Stimulated activated CD4-positive, alpha-beta T cell treated with anti-CD3 and anti-CD28 coated beads, Interleukin-15, amount 100 ng/mL, for 24 hours (primary cell): Measurements from ENCODE around the gene CCND1.

Source experiments
- DNase-seq: peaks from one replicate; pipeline ENCODE4 v3.0.0-alpha.2; 2020

The CCND1 gene

DNA sequence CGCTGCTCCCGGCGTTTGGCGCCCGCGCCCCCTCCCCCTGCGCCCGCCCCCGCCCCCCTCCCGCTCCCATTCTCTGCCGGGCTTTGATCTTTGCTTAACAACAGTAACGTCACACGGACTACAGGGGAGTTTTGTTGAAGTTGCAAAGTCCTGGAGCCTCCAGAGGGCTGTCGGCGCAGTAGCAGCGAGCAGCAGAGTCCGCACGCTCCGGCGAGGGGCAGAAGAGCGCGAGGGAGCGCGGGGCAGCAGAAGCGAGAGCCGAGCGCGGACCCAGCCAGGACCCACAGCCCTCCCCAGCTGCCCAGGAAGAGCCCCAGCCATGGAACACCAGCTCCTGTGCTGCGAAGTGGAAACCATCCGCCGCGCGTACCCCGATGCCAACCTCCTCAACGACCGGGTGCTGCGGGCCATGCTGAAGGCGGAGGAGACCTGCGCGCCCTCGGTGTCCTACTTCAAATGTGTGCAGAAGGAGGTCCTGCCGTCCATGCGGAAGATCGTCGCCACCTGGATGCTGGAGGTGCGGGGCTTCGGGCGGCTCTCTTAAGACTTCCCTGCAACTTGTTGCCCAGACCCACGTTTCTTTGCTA, at the start of gene CCND1:
TSS of gene CCND1 (plus strand) at position 162 of the 587 bp plus-strand sequence. CDS start at position 320, 158 bp downstream.
- DNase-seq, result peak; percentile 58

- DNase-seq, result no peak
Measured at GRCh38 chr11:69592986-69593650, 47.8 kb upstream of the CCND1 start.

DNA sequence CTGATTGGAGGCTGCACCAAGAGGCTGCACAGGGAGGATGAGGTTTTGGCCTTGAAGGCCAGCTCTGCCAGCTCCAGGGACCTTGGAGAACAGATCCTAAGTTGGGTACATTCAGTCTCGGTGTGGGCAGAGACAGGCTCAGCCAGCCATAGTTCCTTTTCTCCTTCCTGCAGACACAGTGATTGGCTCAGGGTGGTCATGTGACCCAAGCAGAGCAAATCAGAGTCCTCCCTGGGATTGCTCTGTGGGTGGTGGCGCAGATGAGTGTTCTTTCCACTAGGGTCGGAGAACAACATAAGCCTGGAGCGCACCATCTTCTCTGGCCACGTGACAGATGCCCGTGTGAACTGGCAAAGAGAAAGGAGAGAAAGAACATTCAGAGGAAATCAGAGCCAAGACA, 47.1 kb upstream of the CCND1 start:
- DNase-seq, result no peak

DNA sequence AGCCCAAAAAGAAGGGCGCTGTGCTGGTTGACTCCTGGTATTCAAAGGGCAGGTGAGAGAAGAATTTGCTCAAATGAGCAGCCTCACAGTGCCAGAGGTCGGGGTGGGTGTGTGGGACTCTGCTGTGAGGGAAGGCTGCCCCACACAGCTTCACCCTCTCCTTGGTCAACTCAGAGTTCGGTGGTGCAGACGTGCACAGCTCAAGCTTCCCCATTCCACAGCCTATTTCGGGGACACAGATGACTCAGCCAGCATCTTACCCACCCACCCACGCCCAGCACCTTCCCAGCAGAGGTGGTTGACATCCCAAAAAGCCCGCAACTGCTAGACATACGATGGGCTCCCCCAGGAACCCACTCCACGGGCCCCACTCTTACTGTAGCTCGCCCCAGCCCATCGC, 46.5 kb upstream of the CCND1 start:
- DNase-seq, result no peak

GRCh38 chr11:69595805-69596665, 44.9 kb upstream of the CCND1 start:
- DNase-seq, result no peak

GRCh38 chr11:69598147-69598546, 42.8 kb upstream of the CCND1 start:
- peak; percentile 9 for DNase-seq

- DNase-seq, result no peak
Measured at GRCh38 chr11:69599502-69599901, 41.5 kb upstream of the CCND1 start.

DNA sequence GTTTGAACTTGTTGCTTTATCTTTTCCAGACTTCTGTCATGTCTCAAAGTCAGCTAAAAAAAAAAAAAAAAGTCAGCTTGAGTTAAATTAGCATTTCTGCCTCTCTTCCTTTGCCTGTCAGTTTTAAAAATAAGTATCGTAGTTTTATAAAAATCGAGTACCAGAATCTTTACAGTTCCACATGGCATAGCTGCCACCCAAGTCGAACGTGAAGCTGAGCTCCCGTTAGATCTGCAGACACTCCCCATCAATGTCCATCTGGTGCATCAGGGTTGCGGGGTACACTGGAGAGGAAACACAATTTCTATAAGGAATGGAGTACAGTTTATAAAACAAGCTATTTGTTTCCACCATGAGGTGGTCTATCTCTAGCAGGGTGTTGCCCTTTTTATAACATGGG, 41.0 kb upstream of the CCND1 start:
- DNase-seq, result no peak

DNA sequence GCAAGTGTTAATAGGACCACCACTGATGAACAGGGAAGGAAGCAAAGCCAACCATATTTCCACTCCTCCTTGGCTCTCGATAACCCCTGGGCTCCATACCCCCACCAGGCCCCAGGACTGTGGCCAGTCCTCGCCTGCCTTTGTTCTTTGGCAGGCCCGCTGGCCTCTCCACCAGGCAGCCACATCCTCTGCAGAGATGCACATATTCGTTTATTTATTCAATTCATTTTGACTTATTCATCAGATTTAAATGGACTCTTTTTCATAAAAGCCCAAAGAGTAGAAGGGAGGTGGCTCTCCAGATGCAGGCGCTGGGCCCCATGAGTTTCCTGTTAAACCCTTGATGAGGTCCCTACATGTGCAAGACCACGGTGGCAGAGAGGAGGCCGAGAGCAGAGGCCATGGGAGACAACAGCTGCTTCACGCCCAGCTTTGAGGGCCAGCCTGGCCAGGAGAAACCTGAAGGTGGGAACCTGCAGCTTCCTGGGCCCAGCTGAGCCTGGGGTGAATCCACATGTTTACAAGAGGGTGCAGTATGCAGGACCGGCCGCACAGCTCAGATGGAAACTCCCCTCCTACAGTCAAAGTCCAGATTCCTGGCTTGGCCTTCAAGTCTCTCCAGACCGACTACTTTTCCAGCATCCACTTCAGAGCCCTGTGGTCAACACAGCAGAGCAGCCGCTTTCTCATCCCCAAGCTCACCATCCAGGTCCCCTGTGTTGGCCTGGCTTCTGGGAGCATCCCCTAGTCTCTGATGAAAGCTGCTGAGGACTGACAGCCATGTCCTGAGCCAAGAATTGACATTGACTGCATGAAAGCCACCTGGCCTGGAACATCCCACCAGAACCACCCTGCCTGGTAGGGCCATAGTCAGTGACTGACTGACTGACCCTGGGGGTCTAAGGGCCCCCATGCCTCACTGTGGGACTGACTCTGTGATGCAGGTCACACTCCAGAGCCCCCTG, 39.7 kb upstream of the CCND1 start:
- no peak for DNase-seq

DNA sequence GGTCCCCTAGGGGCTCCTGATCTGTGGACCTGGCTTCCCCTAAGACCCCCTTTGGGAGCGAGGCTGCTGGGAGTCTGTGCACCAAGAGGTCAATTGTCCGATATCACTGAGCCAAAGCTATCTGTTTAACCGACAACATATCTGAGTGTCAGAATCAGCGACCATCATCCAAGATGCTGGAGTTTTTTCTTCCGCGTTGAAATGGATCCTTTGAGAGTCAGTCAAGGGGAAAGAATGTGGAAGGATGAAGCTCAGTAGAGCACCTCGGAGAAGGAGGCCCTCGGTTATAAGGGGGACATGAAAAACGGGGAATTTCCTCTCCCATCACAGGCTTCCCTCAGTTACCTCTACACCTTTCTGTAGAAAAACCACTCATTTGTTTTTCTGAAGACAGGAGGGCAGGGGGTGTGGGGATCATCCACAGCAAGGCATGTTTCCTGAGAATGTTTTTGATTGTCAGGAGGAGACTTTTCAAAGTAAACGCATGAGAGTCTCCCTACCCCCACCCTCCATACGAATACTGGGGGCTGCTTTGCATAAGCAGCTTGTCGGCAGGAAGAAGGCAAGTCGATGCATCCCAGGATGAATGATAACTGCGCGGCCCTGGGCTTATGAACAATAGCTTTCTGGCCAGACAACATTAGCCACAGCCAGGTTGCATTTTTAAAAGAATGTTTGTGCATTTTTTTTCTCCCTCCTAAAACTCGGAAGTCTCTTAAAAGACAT, 37.7 kb upstream of the CCND1 start:
- no peak for DNase-seq

GRCh38 chr11:69604055-69604454, 36.9 kb upstream of the CCND1 start:
- no peak for DNase-seq

DNA sequence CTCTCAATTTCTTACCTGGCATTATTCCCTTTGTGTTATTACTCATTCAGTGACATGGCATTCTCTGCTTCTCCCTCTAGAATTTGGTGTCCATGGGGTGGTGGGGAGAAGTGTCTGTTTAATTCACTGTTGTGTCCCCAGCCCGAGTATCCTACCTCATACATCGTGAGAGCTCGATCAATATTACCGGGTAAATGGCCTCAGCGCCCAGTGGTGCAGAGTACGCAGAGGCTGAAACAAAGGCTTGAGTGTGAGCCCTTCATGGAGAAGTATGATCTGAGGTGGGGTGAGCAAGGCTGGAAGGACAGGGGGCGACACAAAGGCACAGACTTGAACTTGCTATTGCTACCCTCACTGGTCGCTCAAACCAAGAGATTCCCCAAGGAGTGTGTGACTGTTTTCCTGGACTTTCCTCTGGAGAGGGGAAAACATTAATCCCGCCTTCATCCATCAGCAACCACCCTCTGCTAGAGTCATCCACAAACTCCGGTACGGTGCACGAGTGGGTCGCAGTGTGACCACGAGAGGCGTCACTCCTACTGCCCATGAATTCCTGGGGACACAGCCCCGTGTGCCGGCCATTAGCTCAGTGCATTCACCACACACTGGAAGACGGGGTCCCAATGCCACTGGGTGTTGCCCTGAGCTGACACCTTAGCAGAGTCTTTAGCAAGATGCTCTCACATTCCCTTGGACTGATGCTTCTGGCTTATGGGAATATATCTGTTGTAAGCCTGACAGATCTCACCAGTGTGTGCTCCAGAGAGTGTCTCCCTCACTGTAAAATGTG, 35.0 kb upstream of the CCND1 start:
- DNase-seq, result no peak

- no peak for DNase-seq
Measured at GRCh38 chr11:69609351-69609750, 31.6 kb upstream of the CCND1 start.

GRCh38 chr11:69611548-69612526, 29.1 kb upstream of the CCND1 start:
- DNase-seq, result no peak

GRCh38 chr11:69613594-69613993, 27.4 kb upstream of the CCND1 start:
- DNase-seq, result no peak

DNA sequence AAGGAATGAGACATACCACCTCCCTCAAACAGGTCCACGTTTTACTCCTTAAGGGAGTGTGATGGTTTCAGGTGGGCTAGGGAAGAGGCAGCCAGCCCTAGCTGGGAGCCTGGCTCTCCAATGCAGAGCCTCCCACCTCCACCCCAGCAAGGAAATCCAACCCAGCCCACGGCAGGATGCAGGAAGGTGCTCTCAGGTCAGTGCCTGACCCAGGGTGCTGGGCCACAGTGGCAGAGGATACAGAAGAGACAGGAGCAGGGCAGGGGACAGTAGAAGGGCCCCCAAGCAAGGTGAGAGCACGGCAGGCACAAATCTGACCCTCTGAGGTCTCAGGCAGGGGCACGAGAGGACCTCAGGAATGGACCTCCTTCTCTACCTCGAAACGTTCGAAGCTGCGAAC, 26.9 kb upstream of the CCND1 start:
- DNase-seq, result no peak

GRCh38 chr11:69615545-69616278, 25.2 kb upstream of the CCND1 start:
- DNase-seq, result no peak

GRCh38 chr11:69617220-69617619, 23.7 kb upstream of the CCND1 start:
- DNase-seq, result no peak

- DNase-seq, result no peak
Measured at GRCh38 chr11:69617682-69618081, 23.3 kb upstream of the CCND1 start.
